Measurements from ENCODE around the gene IL26. TPM values are rescaled to one million over a fixed set of nuclear protein-coding genes. Genes with fewer than 3 reads are reported as not detected.

IL26 gene
- total RNA-seq, 1 experiment from 2014 or later = not detected

DNA sequence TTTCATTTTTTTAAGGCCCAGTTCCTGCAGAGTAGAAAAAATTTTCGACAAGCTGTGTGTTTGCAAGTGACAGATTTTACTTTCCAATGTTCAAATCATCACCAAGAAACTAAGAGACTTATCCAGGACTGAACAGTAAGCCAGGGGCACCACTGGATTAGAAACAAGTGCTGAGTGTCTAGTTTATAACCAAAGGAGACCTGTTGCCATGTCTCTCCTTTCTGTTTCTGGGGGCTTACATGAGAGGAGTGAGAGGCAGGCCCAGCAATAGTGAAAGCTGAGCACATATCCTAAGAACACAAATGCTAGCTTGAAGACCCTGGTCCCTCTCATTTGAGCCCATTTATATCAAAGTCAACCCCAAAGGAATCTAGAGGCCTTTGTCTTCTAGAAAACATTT, 69.0 kb downstream of the IL26 start:
- no peak for DNase-seq (ENCODE audit: low read depth)

GRCh38 chr12:68154779-68155178, 70.8 kb downstream of the IL26 start:
- DNase-seq (ENCODE audit: low read depth) = no peak

Other genes starting within 250 kb of the IL26 start
- not detected in 2 replicates for gene IFNG-AS1, start 236.4 kb downstream of the IL26 start, total RNA-seq (2014; rRNA removed)
- not detected in 2 replicates for gene IFNG, start 66.1 kb downstream of the IL26 start, total RNA-seq (2014; rRNA removed)
- not detected in 2 replicates for gene IL22, start 27.8 kb upstream of the IL26 start, total RNA-seq (2014; rRNA removed)
- gene MDM1, start 106.6 kb upstream of the IL26 start, total RNA-seq (2014; rRNA removed) = 14.6 and 18.7 TPM in 2 replicates